PC-3 (cell line): ENCODE data around the gene BRCA1. TPM values are rescaled to one million over a fixed set of nuclear protein-coding genes. Genes with fewer than 3 reads are reported as not detected.
A peak's percentile ranks its signal among the peaks of the same experiment; 100 is the strongest.
"Not testable (repeated sequence)": the region's sequence is repeated elsewhere in the genome, so short reads cannot be mapped to it uniquely, and the experiment has no call there.

Source experiments
- ATAC-seq: fragments of 200-7000 bp; cut with Tn5 transposase; 2 replicates; pipeline ENCODE4 v1.9.1; 2020; ENCODE audit warnings: mild to moderate bottlenecking, moderate library complexity
- BruUV-seq: library from RNA; stranded (reverse); fragments of 400-500 nt; replicated peaks from 2 replicates; lab custom pipeline; 2021; lab: Mats Ljungman, UMichigan
- CTCF ChIA-PET: fragments of 300-600 bp; sonication (Branson Sonifier 250); formaldehyde crosslinking; loops from one replicate; lab custom pipeline; 2022; ENCODE audit warnings: antibody characterized with exemption; lab: Charles Lee
- POLR2A ChIA-PET: fragments of 300-600 bp; sonication (Branson Sonifier 250); formaldehyde crosslinking; loops from one replicate; lab custom pipeline; 2022; ENCODE audit warnings: antibody characterized with exemption; ENCODE audit not compliant: unreplicated experiment; lab: Charles Lee
- DNase-seq: peaks from one replicate; pipeline ENCODE4 v3.0.0-alpha.2; 2015
- H2AFZ ChIP-seq: fragments of 300-600 bp; sonication (generic); 2 replicates; pipeline ENCODE4 v1.6.0; 2016; ENCODE audit warnings: antibody characterized with exemption, low read length
- H3F3A ChIP-seq: fragments of 300-600 bp; sonication (generic); one replicate; pipeline ENCODE4 v1.6.0; 2017; ENCODE audit warnings: antibody characterized with exemption, low read length, control low read depth, mild to moderate bottlenecking; ENCODE audit not compliant: unreplicated experiment
- H3K27ac ChIP-seq: fragments of 300-600 bp; sonication (generic); 2 replicates; pipeline ENCODE4 v1.5.1; 2016; ENCODE audit warnings: mild to moderate bottlenecking, low read length
- H3K27me3 ChIP-seq: fragments of 300-600 bp; sonication (generic); 2 replicates; pipeline ENCODE4 v1.6.1; 2016; ENCODE audit warnings: low read length, mixed read lengths
- H3K36me3 ChIP-seq: fragments of 300-600 bp; sonication (generic); 2 replicates; pipeline ENCODE4 v1.6.1; 2016; ENCODE audit warnings: low read depth, mixed run types, low read length, mixed read lengths
- H3K4me1 ChIP-seq: fragments of 300-600 bp; sonication (generic); 2 replicates; pipeline ENCODE4 v1.5.1; 2016; ENCODE audit warnings: low read length; ENCODE audit not compliant: insufficient read depth
- H3K4me2 ChIP-seq: fragments of 300-600 bp; sonication (generic); 2 replicates; pipeline ENCODE4 v1.6.0; 2016; ENCODE audit warnings: low read length
- H3K4me3 ChIP-seq: fragments of 300-600 bp; sonication (generic); 2 replicates; pipeline ENCODE4 v1.5.1; 2016; ENCODE audit warnings: mild to moderate bottlenecking, low read length, mixed read lengths
- H3K79me2 ChIP-seq: fragments of 300-600 bp; sonication (generic); 2 replicates; pipeline ENCODE4 v1.6.1; 2017; ENCODE audit warnings: low read length, mixed read lengths
- H3K9ac ChIP-seq: fragments of 300-600 bp; sonication (generic); 2 replicates; pipeline ENCODE4 v1.6.0; 2016; ENCODE audit warnings: mild to moderate bottlenecking, low read length
- H3K9me2 ChIP-seq: fragments of 300-600 bp; sonication (generic); replicated peaks from 2 replicates; pipeline ENCODE4 v1.6.1; 2016; ENCODE audit warnings: mixed run types, low read length, mixed read lengths
- H3K9me3 ChIP-seq: fragments of 300-600 bp; sonication (generic); 2 replicates; pipeline ENCODE4 v1.6.1; 2016; ENCODE audit warnings: low read length, mixed read lengths
- H4K20me1 ChIP-seq: fragments of 300-600 bp; sonication (generic); 2 replicates; pipeline ENCODE4 v1.6.1; 2016; ENCODE audit warnings: low read length, mixed read lengths
- CTCF ChIP-seq: fragments of 300-600 bp; sonication (generic); conservative IDR thresholded peaks from 2 replicates; pipeline ENCODE4 v1.5.1; 2017; ENCODE audit warnings: antibody characterized with exemption, low read depth, mild to moderate bottlenecking, low read length
- EZH2 ChIP-seq: fragments of 300-600 bp; sonication (generic); IDR thresholded peaks from one replicate; pipeline ENCODE4 v1.6.1; 2017; ENCODE audit warnings: antibody characterized with exemption, mild to moderate bottlenecking, low read length; ENCODE audit not compliant: unreplicated experiment
- EZH2phosphoT487 ChIP-seq: fragments of 300-600 bp; sonication (generic); IDR thresholded peaks from 2 replicates; pipeline ENCODE4 v1.6.1; 2018; ENCODE audit warnings: mild to moderate bottlenecking, antibody characterized with exemption, low read length, borderline replicate concordance
- intact Hi-C: fragments of 100-400 bp; cut with micrococcal nuclease; formaldehyde crosslinking; loops from 2 replicates; pipeline ENCODE4 v1.9.0; 2023
- total RNA-seq: library from RNA; depleted of rRNA; stranded (reverse); fragments of >200 nt; gene quantifications from 2 replicates; pipeline ENCODE4 v1.2.3, GENCODE V29; 2014

BRCA1 gene
- total RNA-seq, 1 experiment from 2014 or later = 36.3 TPM

DNA sequence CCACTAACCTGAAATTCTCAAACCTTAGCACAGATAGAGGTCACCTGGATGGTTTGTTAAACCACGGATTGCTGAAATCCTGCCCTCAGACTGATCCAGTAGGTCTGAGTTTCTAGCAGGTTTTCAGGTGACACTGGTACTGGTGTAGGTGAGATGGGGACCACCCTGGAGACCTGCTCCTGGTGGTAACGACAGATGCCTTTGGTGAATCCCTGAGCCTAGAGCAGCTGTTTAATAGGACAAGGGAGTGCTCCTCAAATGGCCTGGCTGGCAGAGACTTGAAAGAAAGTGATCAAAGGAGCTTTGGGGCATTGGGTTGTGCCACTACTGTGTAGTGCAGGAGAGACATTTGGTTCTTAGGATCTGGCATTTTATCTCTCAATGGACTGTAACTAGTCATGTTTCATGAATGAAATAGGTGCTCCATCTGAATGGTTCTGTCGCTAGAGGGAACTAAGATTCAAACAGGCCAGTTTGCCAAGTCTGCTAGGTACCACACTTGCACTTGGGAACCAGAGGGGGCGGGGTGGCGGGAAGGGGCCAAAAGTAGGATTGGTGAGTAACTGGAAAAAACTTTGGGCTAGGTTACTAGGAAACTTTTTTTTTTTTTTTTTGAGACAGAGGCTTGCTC, 121.5 kb downstream of the BRCA1 start:
- H3K9me3 ChIP-seq = no peaks in the 10 kb centered on the region
- H4K20me1 ChIP-seq = peaks cover 16% of the 10 kb centered on the region; the same call in 1 of the 2 replicates
- H3K79me2 ChIP-seq = peaks cover 23% of the 10 kb centered on the region
- peaks cover 28% of the 10 kb centered on the region for H3K36me3 ChIP-seq
- peaks cover 37% of the 10 kb centered on the region for H3K4me1 ChIP-seq
- peak; percentile 23 for ATAC-seq
- no peak overlapping the region for H2AFZ ChIP-seq
- DNase-seq = peak; percentile 67
- POLR2A ChIA-PET = no interaction called here
- TF ChIP-seq EZH2phosphoT487 = no peak
- TF ChIP-seq CTCF = 0 out of 2 replicates have a peak, but pooled peaks have one; percentile 17
- TF ChIP-seq EZH2 = no peak
- peak overlapping the region; percentile 47 for H3K27ac ChIP-seq
- H3F3A ChIP-seq = no peaks in the 10 kb centered on the region
- intact Hi-C loops = no loop called here
- H3K27me3 ChIP-seq = no peaks in the 10 kb centered on the region
- H3K9me2 ChIP-seq = no peaks in the 10 kb centered on the region
- BruUV-seq = no TSS peak
- no peak overlapping the region for H3K4me2 ChIP-seq
- no peak overlapping the region for H3K4me3 ChIP-seq
- CTCF ChIA-PET = no interaction called here
- no peak overlapping the region for H3K9ac ChIP-seq

DNA sequence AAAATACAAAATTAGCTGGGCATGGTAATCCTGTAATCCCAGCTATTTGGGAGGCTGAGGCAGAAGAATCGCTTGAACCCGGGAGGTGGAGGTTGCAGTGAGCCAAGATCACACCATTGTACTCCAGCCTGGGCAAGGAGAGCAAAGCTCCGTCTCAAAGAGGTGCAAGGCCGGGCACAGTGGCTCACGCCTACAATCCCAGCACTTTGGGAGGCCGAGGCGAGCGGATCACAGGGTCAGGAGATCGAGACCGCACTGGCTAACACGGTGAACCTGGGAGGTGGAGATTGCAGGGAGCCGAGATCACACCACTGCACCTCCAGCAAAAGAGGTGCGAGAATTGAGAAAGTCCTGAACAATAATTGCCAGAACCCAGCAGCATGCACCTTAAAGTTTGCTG, 124.3 kb downstream of the BRCA1 start:
- not testable (repeated sequence) for H3K9ac ChIP-seq, H3K27ac ChIP-seq

DNA sequence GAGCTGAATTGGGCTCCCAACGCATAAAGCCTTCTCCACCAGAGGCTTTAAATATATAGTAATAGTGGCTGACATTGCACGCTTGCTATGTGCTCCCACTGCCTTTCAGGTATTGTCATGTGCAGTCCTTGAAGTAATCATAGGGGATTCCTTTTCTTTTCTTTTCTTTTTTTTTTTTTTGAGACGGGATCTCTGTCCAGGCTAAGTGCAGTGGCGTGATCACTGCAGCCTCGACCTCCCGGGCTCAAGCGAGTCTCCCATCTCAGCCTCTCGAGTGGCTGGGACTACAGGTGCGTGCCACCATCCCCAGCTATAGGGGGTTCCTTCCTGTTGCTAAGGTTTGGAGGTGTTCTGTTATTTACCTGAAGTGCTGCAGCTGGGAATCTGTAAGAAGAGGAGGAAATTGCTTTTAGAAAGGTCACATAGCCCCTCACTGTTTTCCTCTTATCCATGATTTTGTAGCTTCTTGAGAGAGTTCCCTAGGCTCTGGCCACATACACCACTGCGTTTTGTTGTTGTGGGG, 126.1 kb downstream of the BRCA1 start:
- no peak for TF ChIP-seq EZH2phosphoT487
- TF ChIP-seq CTCF = no peak
- DNase-seq = no peak
- intact Hi-C loops = loop anchor here (2.0 to 5.0 kb wide), 2 partner anchors 34 to 152 kb away; partner anchors contain the start of gene AARSD1
- Histone ChIP-seq H3K9me2 (no peaks in the 10 kb centered on the region), H3K79me2 (peaks cover 27% of the 10 kb centered on the region), H3K36me3 (peaks cover 33% of the 10 kb centered on the region), H3K9me3 (no peaks in the 10 kb centered on the region), H3K9ac (peak overlapping the region; percentile 99), H3K27ac (peak overlapping the region; percentile 79), H3K27me3 (no peaks in the 10 kb centered on the region), H3K4me3 (peak overlapping the region; percentile 95), H4K20me1 (peaks cover 16% of the 10 kb centered on the region; the same call in 1 of the 2 replicates), H2AFZ (no peak overlapping the region), H3K4me1 (peaks cover 41% of the 10 kb centered on the region), H3F3A (no peaks in the 10 kb centered on the region), H3K4me2 (peak overlapping the region; percentile 99)
- POLR2A ChIA-PET = no interaction called here
- no peak for ATAC-seq
- CTCF ChIA-PET = no interaction called here
- BruUV-seq = no TSS peak

More for the DNA sequence above, 124.3 kb downstream of the BRCA1 start:
- H3K27me3 ChIP-seq, BruUV-seq, H2AFZ ChIP-seq, H3F3A ChIP-seq, CTCF ChIA-PET, H3K9me2 ChIP-seq, DNase-seq, H3K4me3 ChIP-seq, ATAC-seq, intact Hi-C loops, POLR2A ChIA-PET, H3K9me3 ChIP-seq: not testable (repeated sequence)
- Histone ChIP-seq H3K4me1 (peaks cover 41% of the 10 kb centered on the region), H4K20me1 (peaks cover 16% of the 10 kb centered on the region; the same call in 1 of the 2 replicates), H3K36me3 (peaks cover 28% of the 10 kb centered on the region), H3K79me2 (peaks cover 27% of the 10 kb centered on the region), H3K4me2 (peak overlapping the region; percentile 22; the same call in 1 of the 2 replicates)
